Smooth muscle cell of the brain vasculature (primary cell): ENCODE measurements around the gene ADIPOR2.
"Not testable (repeated sequence)": the region's sequence is repeated elsewhere in the genome, so short reads cannot be mapped to it uniquely, and the experiment has no call there.

ENCODE experiments used
- DNase-seq: peaks from one replicate; pipeline ENCODE4 v3.0.0-alpha.2; 2012; ENCODE audit warnings: low read depth, low spot score

Gene ADIPOR2

DNA sequence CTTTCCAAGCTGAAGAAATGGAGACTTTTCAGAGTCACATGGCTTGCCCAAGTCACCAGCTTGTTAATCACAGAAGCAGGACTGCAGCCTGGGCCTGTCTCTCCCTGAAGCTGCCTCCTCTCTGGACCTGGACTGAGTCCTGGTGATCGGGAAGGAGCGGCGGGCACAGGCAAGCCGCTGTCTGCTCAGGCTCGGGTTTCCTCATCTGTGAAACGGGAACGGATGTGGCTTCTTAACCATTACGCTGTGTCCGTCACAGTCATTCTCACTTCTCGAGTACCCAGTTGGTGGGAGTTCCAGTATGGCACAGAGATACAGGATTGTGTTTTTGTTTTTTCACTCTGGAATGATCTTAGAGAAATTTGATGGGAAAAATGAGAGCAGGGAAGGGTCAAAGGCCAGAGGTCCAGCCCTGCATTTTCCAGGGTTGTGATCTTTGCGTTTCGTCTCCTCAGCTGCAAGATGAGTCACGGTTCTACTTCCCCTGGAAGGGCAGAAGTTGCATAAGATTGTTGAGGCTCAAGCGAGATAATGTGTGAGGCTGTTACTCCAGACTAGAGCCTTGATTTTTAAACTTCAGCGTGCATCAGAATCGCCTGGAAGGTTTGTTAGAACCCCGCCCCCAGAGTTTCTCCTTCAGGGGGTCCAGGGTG, 121.9 kb downstream of the ADIPOR2 start:
- no peak for DNase-seq

DNA sequence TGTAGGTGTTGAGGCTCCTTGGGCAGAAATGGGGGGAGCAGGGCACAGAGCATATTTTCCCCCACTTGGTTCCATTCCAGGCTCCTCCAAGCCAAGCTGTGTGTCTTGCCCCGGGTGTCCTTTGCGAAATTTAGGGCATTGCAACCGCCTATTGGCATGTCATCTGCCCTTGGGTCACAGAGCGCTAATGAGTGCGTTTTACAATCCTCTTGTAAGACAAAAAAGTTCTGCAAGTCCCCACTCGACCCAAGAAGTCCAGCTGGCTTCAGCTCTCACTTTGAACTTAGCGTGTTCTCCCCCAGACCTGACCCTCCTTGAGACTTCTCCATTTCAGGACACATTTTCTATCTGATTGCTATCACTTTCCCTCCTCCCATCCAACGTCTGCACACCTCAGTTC, 123.4 kb downstream of the ADIPOR2 start:
- DNase-seq = no peak

DNA sequence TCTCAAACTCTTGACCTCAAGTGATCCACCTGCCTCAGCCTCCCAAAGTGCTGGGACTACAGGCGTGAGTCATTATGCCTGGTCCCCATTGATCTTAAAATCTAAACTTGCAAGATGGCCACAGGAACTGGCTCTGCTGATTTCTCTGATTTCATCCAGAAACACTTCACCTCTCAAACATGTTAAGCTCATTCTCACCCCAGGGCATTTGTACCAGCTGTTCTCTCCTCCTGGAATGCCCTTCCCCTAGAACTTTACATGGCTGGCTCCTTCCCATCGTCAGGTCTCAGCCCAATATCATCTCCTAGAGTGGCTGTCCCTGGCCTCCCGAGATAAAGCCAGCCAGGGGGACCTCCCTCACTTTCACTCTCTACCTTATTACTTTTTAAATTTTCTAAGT, 124.2 kb downstream of the ADIPOR2 start:
- no peak for DNase-seq

DNA sequence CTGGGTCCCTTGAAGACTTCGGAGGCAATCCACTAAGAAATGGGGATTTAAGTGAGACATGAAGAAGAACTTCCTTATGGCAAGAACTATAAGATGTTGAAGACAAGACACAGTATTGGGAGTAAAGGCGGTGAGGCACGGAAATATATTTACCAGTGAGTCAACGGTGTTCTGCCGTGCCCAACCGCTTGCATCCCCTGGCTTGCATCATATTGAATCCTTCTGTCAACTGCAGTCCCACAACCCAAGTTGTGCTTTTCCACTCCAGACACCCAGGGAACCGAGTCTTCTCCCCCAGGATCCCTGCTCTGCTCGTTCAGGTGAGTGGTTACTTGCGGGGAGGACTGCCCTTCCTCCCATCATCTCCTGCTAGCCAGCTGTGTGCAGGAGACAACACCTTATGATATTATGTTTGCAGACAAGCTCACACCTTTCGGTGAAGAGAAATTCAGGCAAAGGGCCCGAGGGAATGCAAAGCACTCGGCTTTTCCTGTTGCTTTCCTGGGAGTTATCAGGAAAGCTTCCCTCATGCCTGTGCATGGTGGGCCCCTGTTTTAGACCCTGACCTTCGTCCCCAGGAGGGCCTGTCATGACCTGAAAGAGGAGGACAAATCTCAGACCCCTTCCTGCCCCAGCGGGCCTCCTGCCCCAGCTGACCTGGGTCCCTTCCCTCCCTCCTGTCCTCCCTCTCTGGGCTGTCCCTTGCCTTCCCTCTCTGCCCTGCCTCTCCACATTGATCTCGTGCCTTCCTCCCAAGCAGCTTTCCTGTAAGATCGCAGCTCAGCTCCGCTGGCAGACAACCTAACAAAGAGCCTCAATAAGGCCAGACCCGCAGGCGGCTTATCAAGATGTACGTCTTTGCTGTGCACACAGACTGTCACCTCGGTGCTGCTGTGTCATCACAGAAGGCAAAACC, 125.2 kb downstream of the ADIPOR2 start:
- DNase-seq = no peak

DNA sequence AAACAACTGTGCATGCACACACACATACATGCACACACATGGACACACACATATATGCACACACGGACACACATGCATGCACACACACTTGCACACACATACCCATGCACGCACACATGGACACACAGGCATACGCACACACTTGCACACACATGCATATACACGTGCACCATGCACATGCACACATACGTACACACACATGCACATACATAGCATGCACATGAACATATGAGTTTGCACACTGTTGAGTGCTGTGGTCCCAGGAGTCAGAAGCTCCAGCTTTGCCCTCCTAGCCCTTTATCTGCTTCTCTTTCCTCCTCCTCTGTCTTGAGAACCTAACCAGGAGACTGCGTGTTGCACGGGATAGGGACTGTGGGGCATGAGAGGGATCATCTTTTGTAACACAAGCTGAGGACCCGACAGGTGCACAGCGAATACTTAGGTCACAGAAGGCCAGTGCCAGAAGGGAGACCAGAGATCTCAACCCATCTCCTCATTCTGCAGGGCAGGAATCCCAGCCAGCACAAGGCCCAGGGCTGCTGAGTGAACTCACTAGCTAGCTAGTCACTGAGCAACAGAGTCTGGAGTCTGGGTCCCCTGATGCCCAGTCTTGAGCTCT, 126.0 kb downstream of the ADIPOR2 start:
- no peak for DNase-seq

DNA sequence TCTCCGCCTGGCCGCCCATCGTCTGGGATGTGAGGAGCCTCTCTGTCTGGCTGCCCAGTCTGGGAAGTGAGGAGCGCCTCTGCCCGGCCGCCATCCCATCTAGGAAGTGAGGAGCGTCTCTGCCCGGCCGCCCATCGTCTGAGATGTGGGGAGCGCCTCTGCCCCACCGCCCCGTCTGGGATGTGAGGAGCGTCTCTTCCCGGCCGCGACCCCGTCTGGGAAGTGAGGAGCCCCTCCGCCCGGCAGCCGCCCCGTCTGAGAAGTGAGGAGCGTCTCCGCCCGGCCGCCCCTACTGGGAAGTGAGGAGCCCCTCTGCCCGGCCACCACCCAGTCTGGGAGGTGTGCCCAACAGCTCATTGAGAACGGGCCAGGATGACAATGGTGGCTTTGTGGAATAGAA, 127.1 kb downstream of the ADIPOR2 start:
- DNase-seq = not testable (repeated sequence)

DNA sequence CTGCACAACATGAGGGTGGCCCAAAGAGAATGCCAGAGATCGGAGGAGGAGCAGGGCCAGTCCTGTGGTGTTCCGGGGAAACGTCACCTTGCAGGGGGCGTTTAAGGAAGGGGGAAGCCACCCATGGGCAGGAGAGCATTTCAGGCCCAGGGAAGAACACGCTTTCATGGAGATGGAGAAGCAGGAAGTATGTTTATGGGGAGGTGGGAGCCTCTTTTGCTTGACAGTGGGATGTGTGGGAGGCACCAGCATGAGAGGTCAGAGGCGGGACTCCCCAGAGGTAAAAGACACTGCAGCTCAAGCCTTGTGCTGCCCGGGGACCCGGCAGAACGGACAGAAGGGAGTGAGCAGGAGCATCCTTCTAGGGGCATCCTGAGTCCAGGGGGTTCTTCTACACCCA, 128.2 kb downstream of the ADIPOR2 start:
- no peak for DNase-seq

DNA sequence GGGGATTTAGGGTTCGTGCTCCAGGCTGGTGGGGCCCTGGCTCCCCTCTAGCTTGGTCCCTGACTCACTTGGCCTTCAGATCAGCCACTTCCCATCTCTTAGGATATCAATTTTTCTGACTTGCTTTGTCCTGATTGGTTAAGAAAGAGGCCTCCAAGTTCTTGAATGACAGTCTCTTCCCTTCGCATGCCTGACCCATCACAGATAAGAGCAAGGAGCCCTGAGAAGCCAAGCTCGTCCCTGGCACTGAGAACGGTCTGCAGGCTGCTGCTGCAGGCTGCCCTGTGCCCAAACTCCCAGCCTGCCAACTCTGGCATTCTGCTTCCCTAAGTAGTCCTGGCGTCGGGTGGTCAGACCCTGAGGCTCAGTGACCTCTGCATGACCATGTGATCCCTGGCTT, 128.7 kb downstream of the ADIPOR2 start:
- no peak for DNase-seq

DNA sequence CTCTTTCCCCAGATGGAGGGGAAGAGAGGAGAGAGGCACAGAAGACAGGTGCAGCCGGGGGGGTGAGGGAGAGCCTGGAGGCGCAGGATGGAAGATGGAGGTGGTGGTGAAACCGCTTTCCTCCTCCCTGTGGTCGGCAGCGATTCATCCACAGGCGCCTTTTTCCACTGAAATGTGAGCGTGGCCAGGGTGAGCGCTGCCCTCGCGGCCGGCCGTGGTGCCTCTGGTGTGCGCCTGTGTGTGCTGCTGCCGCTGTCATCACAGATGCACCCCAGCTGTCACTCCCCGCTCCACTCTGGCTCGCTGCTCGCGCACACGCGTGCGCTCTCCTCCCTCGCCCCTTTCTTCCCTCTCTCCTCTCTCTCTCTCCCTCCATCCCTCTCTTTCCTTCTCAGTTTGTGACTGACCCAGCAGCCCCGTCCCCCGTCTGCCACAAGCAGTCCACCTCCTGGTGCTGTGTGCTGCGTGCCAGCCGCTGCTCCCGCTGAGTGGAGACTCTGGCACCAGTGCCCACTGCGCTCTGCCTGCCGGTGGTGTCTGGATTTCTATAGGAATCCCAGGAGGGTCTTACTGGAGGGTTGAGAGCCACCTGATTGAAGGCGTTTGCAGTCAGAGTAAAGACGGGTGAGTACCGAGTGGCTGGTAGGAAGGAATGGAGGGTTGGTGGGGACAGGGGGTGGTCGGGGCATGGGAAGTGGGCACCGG, 129.5 kb downstream of the ADIPOR2 start, which contains the start of gene LRTM2:
LRTM2 (plus strand) TSS at position 375 of the 705 bp plus-strand sequence. CDS start 7,584 bp downstream, outside the sequence.
- no peak for DNase-seq

DNA sequence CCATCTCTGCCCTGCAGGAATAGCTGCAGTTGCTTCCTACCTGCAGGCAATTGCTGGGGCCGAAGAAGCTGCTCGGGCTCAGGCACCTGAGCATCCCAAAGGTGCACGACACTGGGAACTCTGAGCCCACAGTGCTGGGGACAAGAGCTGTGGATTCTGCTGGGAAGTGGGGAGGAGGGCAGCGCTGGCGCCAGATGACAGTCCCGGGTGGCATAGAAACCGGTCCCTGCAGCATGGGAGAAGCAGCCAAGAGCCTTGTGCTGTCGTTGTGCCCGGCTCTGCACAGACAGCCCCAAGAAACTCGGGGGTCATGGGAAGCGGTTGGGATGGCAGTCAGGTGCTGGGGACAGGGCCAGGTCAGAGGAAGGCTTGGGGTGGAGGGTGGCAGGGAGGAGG, 130.0 kb downstream of the ADIPOR2 start:
- no peak for DNase-seq

DNA sequence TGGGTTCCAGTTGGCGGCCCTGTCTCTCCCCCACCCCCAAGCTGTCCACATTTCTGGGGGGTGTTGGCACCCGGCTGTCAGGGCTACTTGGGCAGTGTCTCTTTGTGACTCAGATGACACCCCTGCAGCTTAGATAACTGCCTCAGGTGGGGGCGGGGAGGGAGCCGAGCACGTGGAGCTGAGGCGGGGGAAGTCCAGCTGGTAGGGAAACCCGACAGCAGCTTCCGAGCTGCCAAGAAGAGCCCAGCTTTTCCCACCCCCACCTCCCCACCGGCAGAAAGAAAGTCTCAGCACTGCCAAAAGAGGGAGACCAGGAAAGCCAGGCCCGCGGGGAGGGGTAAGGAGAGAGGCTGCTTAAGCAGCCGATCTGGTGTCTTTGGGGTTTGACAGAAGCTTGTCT, 130.9 kb downstream of the ADIPOR2 start:
- no peak for DNase-seq

DNA sequence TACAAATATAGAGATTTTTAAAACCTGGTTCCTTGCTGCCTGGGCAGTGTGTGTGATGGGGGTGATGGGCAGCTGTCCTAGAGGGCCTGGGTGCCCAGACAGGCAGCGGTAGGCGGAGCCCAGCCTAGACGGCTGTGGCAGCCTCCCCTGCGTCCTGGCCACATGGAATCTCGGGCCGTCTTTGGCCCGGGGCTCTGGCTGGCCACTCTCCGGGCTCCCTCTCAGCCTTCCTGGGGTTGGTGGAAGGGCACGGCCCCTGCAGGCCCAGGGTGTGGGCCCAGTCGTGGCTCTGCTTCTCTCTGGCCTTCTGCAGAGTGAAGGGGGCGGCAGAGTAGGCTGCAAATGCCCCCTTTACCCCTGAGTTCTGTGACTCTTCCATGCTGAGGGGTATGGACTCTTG, 131.8 kb downstream of the ADIPOR2 start:
- DNase-seq = no peak

DNA sequence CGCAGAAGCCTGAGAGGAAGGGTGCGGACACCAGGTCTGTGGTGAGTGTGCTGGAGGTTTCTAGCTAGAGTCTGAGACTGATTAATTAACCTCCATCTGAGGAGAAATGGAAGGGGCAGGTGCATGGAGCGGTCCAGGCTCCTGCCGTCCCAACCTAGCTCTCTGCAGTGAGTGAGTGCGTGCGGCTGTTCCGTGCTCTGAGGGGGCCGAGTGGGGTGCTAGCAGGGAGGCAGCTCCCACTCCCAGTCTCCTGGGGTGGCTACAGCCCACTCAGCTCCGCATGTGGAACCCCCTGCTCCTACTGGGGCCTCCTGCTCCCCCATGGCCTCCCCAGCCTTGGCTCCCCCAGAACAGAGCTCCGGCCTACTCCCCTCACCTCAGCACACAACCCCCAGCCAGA, 132.4 kb downstream of the ADIPOR2 start:
- no peak for DNase-seq

DNA sequence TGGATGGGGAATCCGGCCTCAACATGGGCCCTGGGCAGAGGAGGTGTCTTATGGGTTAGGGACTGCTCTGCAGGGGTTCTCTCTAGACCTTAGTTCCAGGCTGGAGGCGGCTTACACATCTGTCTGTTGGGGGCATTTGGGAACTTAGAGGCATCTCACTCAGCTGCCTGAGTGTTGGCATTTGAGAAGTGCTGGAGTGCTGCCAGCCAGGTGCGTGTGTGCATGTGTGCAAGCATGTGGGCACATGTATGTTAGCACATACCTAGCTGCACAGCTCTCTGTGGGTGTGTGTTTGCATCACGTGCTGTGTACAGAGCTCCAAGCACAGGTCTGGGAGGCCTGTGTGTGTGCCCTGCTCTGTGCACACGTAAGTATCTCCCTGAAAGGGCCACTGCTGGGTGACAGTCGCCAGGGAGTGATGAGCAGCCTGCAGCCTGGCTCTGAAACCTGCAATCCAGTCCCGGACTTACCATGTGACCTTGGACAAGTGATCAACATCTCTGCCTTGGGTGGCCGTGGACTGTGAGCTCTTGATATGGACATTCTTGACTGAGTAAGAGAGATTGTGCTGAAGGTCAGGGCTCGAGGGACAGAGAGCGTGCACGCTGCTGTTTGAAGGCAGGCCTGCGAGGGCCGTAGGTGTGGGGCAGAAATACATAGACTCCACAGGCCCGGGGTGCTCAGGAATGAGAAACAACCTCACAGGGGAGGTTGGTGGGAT, 134.7 kb downstream of the ADIPOR2 start:
- DNase-seq = no peak

DNA sequence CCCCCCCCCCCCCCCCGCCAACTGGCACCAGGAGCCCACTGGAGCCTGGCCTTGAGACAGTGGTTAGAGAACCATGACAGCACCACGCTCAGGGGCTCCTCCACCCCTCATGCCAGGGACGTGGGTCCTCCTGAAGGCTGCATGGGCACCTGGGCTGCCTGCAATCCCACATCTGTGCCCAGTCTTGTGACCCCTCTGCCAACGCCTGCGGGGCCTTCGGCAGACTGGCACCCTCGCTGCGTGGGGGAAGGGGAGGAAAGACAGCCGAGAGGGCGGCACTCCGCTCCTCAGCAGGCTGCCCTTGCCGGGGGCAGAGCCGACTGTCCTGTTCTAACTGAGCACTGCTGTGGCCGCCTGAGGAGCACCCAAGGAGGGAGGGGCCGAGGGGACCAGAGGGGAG, 135.5 kb downstream of the ADIPOR2 start:
- DNase-seq = no peak

DNA sequence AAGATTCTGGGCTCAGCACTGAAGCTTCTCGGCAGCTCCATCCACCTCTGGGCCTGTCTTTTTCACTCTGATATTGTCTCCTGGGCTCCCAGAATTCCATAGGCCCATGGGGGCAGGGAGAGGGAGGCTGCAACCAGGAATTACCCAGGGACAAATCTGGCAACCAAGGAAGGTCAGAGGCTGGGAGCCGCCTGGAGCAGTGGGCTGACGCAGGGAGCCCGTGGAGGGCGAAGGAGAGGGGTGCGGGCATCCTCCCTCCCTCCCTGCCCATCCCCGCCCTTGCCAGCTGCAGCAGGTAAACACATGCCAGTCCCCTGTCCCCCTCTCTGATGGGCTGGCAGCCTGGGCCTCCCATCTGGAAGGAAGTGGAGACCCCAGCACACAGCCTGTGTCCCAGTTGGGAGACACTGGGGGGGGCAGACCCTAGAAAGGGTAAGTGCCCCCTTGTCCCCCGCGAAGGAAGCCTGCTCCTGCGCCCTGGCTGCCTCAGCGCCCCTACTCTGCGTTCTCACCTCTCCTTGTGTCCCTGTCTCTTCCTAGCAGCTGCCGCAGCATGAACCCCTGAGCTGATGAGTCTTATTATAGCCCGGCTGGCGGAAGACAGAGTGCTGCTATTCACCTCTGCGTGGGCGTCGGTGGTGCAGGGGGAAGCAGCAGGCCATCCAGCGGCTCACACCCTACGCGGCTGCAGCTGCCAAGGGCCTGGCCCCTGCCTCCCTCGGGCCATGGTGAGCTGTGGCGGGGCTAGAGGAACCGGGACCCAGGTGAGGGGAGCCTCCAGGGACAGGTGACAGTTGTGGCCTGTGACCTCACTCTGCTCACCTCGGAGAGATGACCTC, 136.2 kb downstream of the ADIPOR2 start:
- DNase-seq = no peak

DNA sequence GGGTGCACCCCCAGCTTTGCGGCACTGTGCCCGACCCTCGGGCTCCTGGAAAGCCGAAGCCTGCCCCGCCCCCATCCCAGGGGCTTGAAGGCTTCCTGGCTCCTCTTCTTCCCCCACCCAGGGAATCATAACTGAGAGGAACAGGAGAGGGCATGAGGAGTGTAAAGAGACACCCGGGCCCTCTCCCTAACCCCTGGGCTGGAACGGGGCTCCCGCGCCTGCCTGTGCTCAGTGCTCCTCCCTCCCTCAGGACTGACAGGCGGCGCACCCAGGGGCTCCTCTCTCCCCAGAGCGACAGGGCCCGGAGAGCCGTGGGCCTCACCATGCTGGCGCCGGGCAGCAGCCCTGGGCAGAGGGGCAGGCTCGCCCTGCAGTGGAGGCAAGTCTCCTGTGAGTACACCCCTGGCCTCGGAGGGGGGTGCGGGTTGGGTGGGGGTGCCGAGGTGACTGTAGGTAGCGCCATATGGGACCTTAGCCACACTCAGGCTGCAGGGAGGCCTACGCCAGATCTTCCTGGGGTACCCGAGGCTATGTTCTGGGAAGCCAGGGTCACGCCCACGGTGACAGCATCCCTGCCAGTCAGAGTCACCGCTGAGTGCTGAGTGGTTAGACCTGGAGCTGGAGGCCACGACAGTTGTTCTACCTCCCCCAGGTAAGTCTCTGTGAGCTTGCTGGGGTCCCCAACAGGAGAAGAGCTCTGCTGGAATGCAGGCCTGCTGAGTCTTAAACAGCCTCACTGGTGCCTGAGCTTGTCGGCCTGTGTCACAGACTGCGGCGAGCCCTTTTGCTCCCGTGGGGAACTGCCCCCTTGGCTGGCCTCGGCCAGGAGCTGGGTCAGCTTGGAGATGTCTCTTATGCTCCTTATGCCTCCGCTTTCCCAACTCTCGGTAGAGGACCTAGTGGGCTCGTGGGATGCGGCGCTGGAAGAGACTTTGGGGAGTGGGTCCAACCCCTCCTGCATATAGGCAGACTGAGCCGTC, 137.2 kb downstream of the ADIPOR2 start:
- no peak for DNase-seq

DNA sequence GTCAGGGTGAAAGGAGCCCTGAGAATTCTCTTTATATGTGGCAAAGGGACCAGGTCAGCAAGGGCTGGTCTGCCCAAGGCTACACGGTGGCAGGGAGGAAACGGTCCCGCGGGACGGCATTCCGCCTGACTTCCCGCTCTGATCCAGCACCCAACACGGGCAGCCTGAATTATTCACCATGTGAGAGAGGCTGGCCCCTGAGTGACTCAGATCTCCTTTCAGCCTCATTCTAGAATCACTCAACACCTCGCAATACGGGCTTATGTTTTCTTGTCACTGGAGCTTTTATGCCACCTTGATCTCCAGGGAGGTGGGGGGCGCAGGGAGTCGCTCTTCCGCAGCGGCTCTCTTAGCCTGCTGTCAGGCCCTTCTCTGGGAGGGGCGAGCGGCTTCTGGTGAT, 138.0 kb downstream of the ADIPOR2 start:
- DNase-seq = no peak

DNA sequence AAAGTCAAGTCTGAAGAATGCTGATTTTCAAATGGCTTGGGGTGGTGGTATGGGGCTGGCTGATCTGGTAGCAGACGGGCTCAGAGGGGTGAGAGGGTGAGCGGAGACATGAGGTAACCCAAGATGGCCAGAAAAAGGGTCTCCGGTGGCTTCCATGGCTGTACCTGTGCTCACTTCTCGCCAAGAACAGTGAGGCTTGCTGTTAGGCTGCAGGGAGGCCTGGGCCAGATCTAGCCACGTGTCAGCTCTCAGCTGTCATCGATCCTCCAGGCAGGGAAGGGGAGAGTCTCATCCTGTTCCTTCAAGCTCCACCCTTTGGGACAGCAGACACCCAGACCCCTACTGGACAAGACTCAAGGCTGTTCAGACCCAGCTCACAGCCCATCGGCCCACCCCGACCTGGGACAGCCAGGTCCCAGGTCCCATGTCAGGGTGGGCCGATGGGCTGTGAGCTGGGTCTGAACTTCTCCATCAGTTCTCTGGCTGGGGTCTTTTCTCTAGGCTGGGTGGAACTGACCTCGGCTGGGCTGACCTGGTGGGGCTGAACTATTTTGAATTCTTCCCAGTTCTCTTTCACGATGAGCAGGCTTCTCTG, 138.5 kb downstream of the ADIPOR2 start:
- DNase-seq = no peak
